ENCODE data around the gene UXS1.
A peak's percentile ranks its signal among the peaks of the same experiment; 100 is the strongest.

The UXS1 gene

GRCh38 chr2:106105151-106105922 lies 88.8 kb downstream of the UXS1 start:
- H3K4me1 Mint-ChIP-seq, result peaks cover 16% of the 10 kb centered on the region
- ATAC-seq (no peak), DNase-seq (ENCODE audit: low spot score in 2 of 2) (peak in 1 of 2 donors; percentile 47)
- H3K36me3 Mint-ChIP-seq, result peaks cover 26% of the 10 kb centered on the region
- no peak overlapping the region for H3K4me3 Mint-ChIP-seq
- H3K9me3 Mint-ChIP-seq, result no peaks in the 10 kb centered on the region
- no peak overlapping the region for H3K27ac Mint-ChIP-seq

- H3K9me3 Mint-ChIP-seq, result no peaks in the 10 kb centered on the region
- ATAC-seq, result peak; percentile 63
- H3K4me1 Mint-ChIP-seq, result peaks cover 16% of the 10 kb centered on the region
- no peak overlapping the region for H3K27ac Mint-ChIP-seq
- DNase-seq (ENCODE audit: low spot score in 2 of 2), result peak; percentile 47 to 75
- no peak overlapping the region for H3K4me3 Mint-ChIP-seq
- peaks cover 34% of the 10 kb centered on the region for H3K36me3 Mint-ChIP-seq
These were observed 89.6 kb downstream of the UXS1 start for GRCh38 chr2:106104332-106105062.

DNA sequence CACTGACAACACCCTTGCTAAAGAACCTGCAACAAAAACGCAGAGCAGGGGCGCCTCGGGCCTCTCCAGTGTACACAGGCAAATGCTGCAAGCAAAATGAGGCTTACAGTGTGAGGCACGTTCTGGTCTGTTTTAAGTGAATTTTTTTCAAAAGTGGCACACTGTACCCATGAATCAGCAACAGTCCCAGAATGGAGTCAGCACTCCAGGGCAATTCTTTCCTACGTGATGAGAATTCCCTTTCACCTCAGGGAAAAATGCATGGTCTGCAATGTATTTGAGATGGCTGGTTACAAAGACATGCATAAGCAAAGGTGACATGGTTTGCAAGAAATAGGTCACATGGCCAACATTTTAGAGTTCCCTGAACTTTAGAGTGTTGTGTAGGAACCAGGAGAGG lies 94.4 kb downstream of the UXS1 start:
- Mint-ChIP-seq H3K9me3 (no peaks in the 10 kb centered on the region), H3K4me1 (peaks cover 20% of the 10 kb centered on the region), H3K27ac (no peak overlapping the region), H3K4me3 (no peak overlapping the region), H3K36me3 (peaks cover 44% of the 10 kb centered on the region)
- ATAC-seq (no peak), DNase-seq (ENCODE audit: low spot score in 2 of 2) (no peak)

- Mint-ChIP-seq H3K27ac (no peak overlapping the region), H3K9me3 (no peaks in the 10 kb centered on the region), H3K4me3 (no peak overlapping the region), H3K36me3 (peaks cover 44% of the 10 kb centered on the region), H3K4me1 (peaks cover 29% of the 10 kb centered on the region)
- DNase-seq (ENCODE audit: low spot score in 2 of 2), result no peak
- no peak for ATAC-seq
These were observed 95.4 kb downstream of the UXS1 start for GRCh38 chr2:106098664-106099063.

DNA sequence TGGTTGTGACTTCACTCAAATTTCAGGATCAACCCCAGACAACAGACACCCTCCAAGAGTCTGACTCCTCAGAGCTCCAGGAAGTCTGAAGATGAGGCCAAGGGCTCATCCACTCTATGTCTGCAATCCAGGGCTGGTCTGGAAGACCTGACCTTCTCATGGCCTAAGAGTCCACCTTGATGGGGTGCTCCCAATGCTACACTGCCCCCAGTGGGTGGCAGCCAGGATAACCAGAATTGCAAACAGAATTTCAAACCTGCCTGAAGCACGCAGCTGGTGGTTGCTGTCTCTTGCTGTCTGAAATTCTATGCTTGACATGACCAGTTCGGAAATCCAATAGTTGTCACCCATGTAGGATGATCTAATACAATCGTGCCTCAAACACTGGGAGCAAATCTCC lies 96.0 kb downstream of the UXS1 start:
- peak in 1 of 2 donors; percentile 49 for DNase-seq (ENCODE audit: low spot score in 2 of 2)
- H3K36me3 Mint-ChIP-seq, result peaks cover 39% of the 10 kb centered on the region
- H3K9me3 Mint-ChIP-seq, result no peaks in the 10 kb centered on the region
- H3K4me1 Mint-ChIP-seq, result peaks cover 29% of the 10 kb centered on the region
- no peak overlapping the region for H3K27ac Mint-ChIP-seq
- no peak overlapping the region for H3K4me3 Mint-ChIP-seq
- no peak for ATAC-seq

- Mint-ChIP-seq H3K4me1 (peaks cover 29% of the 10 kb centered on the region), H3K4me3 (no peak overlapping the region), H3K27ac (no peak overlapping the region), H3K9me3 (no peaks in the 10 kb centered on the region), H3K36me3 (peaks cover 33% of the 10 kb centered on the region)
- DNase-seq (ENCODE audit: low spot score in 2 of 2) (peak in 1 of 2 donors; percentile 52), ATAC-seq (no peak)
These were observed 96.8 kb downstream of the UXS1 start for GRCh38 chr2:106097038-106098000.

DNA sequence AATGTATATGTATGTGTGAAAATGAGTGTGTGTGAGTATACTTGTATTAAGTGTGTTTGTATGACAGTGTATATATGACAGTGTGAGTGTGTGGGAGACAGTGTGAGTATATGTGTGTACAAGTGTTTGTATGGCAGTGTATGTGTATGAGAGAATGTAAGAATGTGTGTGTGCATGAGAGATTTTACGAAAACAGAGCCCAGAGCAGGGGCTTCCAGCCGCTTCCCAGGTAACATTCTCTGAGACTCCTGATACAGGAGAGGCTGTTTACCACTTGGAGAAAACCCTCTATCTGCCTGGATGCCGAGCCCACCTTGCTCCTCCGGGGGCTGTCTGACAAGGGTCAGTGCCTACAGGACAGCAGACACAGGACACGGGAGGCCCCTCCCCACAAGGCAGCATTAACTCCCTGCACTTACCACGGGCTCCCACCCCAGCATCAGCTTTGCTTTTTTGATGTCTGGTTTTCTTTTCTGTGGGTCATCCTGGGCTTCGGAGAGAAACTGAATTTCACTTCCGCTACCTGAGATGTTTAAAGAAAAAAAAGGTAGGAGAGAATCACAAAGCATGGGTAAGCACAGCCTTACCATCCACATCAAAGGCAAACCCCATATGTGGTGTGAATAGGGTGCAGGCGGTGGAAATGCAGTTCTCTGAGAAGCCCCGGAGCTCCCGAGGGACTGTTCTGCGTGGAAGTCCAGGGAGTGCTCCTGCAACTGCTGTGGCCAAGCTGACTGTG lies 97.6 kb downstream of the UXS1 start:
- Mint-ChIP-seq H3K9me3 (no peaks in the 10 kb centered on the region), H3K36me3 (peaks cover 28% of the 10 kb centered on the region), H3K4me3 (peak overlapping the region; percentile 58), H3K27ac (peak overlapping the region; percentile 83), H3K4me1 (peaks cover 29% of the 10 kb centered on the region)
- peak in 1 of 2 donors; percentile 49 for DNase-seq (ENCODE audit: low spot score in 2 of 2)
- peak; percentile 43 for ATAC-seq

DNA sequence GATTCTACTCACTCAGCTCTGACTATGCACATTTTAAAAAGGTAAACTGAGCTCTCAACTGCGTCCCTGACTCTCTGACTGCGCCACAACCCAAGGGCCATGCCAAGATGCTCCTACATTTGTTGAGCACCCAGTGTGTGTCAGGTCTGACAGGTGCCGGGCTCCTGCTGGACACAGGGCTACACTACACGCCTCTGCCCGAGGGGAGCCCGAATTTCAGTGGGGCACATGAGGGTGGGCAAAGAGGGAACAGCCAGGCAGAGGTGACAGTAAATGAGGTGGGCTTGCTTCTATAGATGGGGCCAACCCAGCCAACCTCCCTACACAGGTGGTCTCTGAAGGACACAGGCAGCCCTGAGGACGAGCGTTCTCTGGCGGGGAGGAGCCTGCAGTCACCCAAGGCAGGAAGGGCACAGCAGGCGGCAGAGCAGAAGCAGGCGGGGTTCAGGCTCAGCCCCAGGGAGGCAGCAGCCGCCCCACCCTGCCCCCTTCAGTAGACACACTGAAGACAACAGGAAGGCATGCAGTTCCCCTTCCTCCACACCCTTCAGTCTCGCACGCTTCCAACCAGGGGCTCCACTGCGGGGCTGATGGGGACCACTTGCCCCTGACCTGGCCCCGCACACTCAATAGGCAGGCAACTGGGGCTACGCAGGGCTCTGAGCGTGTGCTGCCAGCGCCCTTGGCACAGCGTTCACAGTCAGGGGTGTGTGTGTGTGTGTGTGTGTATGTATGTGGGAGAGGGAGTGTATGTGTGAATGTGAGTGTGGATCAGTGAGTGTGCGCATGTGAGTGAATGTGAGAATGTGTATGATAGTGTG lies 98.4 kb downstream of the UXS1 start:
- H3K4me3 Mint-ChIP-seq, result peak overlapping the region; percentile 58
- ATAC-seq (peak; percentile 93), DNase-seq (ENCODE audit: low spot score in 2 of 2) (peak; percentile 43 to 83)
- peak overlapping the region; percentile 83 for H3K27ac Mint-ChIP-seq
- peaks cover 21% of the 10 kb centered on the region for H3K36me3 Mint-ChIP-seq
- H3K9me3 Mint-ChIP-seq, result no peaks in the 10 kb centered on the region
- H3K4me1 Mint-ChIP-seq, result peaks cover 29% of the 10 kb centered on the region

- no peaks in the 10 kb centered on the region for H3K9me3 Mint-ChIP-seq
- peak overlapping the region; percentile 69 for H3K27ac Mint-ChIP-seq
- peaks cover 29% of the 10 kb centered on the region for H3K4me1 Mint-ChIP-seq
- peak; percentile 14 for ATAC-seq
- H3K36me3 Mint-ChIP-seq, result peaks cover 9% of the 10 kb centered on the region
- DNase-seq (ENCODE audit: low spot score in 2 of 2), result peak in 1 of 2 donors; percentile 65
- H3K4me3 Mint-ChIP-seq, result peak overlapping the region; percentile 61
These were observed 99.8 kb downstream of the UXS1 start for GRCh38 chr2:106094131-106094841.

- H3K36me3 Mint-ChIP-seq, result peaks cover 4% of the 10 kb centered on the region
These were observed 103.0 kb downstream of the UXS1 start for GRCh38 chr2:106090916-106091618.

GRCh38 chr2:106089611-106090010 lies 104.5 kb downstream of the UXS1 start:
- Mint-ChIP-seq H3K36me3 (no peaks in the 10 kb centered on the region), H3K4me3 (no peak overlapping the region), H3K4me1 (peaks cover 24% of the 10 kb centered on the region), H3K27ac (peak overlapping the region; percentile 46), H3K9me3 (peaks cover 4% of the 10 kb centered on the region)
- ATAC-seq (no peak), DNase-seq (ENCODE audit: low spot score in 2 of 2) (no peak)

More at GRCh38 chr2:106090916-106091618, 103.0 kb downstream of the UXS1 start:
- peaks cover 4% of the 10 kb centered on the region for H3K9me3 Mint-ChIP-seq
- DNase-seq (ENCODE audit: low spot score in 2 of 2), result no peak
- H3K4me1 Mint-ChIP-seq, result peaks cover 27% of the 10 kb centered on the region
- no peak for ATAC-seq
- H3K4me3 Mint-ChIP-seq, result no peak overlapping the region
- peak overlapping the region; percentile 20 for H3K27ac Mint-ChIP-seq

GRCh38 chr2:106085181-106085940 lies 108.7 kb downstream of the UXS1 start:
- Mint-ChIP-seq H3K36me3 (no peaks in the 10 kb centered on the region), H3K4me3 (peak overlapping the region; percentile 32), H3K4me1 (peaks cover 15% of the 10 kb centered on the region), H3K27ac (peak overlapping the region; percentile 41), H3K9me3 (peaks cover 4% of the 10 kb centered on the region)
- ATAC-seq, result peak; percentile 98
- no peak for DNase-seq (ENCODE audit: low spot score in 2 of 2)
